ENCODE data around the gene HNF1A.
A peak's percentile ranks its signal among the peaks of the same experiment; 100 is the strongest.
"Not testable (repeated sequence)": the region's sequence is repeated elsewhere in the genome, so short reads cannot be mapped to it uniquely, and the experiment has no call there.

Gene HNF1A

GRCh38 chr12:120943482-120943881 lies 34.9 kb upstream of the HNF1A start:
- TF ChIP-seq ZFX (IDR thresholded peaks at IDR 0.05; ENCODE audit: borderline replicate concordance) (no peak), CTCF (IDR thresholded peaks at IDR 0.05) (no peak)
- no peak overlapping the region for H3K27ac ChIP-seq

GRCh38 chr12:120944645-120945217 lies 33.6 kb upstream of the HNF1A start:
- TF ChIP-seq ZFX (IDR thresholded peaks at IDR 0.05; ENCODE audit: borderline replicate concordance) = no peak
- peak; percentile 98 for TF ChIP-seq CTCF (IDR thresholded peaks at IDR 0.05)
- no peak overlapping the region for H3K27ac ChIP-seq

- H3K27ac ChIP-seq = not testable (repeated sequence)
Observed at GRCh38 chr12:120945516-120945915, 32.8 kb upstream of the HNF1A start.

- H3K27ac ChIP-seq = not testable (repeated sequence)
Observed at GRCh38 chr12:120950260-120950799, 28.0 kb upstream of the HNF1A start.

- no peak for TF ChIP-seq ZFX (IDR thresholded peaks at IDR 0.05; ENCODE audit: borderline replicate concordance)
- TF ChIP-seq CTCF (IDR thresholded peaks at IDR 0.05) = no peak
- H3K27ac ChIP-seq = no peak overlapping the region
Observed at GRCh38 chr12:120950807-120951206, 27.5 kb upstream of the HNF1A start.

- TF ChIP-seq CTCF (IDR thresholded peaks at IDR 0.05) (no peak), ZFX (IDR thresholded peaks at IDR 0.05; ENCODE audit: borderline replicate concordance) (no peak)
- no peak overlapping the region for H3K27ac ChIP-seq
Observed at GRCh38 chr12:120955232-120955631, 23.1 kb upstream of the HNF1A start.

GRCh38 chr12:120956579-120957300 lies 21.6 kb upstream of the HNF1A start:
- no peak overlapping the region for H3K27ac ChIP-seq

More at GRCh38 chr12:120956579-120957300, 21.6 kb upstream of the HNF1A start:
- TF ChIP-seq CTCF (IDR thresholded peaks at IDR 0.05) = no peak
- no peak for TF ChIP-seq ZFX (IDR thresholded peaks at IDR 0.05; ENCODE audit: borderline replicate concordance)

Data from 22Rv1 (cell line).